GM21515 (cell line): ENCODE data around the gene ATP5F1E.

Experiments used
- ATAC-seq: cut with Tn5 transposase; IDR thresholded peaks from one replicate; pipeline ENCODE4 v1.9.1; 2021; ENCODE audit not compliant: unreplicated experiment

The ATP5F1E gene

DNA sequence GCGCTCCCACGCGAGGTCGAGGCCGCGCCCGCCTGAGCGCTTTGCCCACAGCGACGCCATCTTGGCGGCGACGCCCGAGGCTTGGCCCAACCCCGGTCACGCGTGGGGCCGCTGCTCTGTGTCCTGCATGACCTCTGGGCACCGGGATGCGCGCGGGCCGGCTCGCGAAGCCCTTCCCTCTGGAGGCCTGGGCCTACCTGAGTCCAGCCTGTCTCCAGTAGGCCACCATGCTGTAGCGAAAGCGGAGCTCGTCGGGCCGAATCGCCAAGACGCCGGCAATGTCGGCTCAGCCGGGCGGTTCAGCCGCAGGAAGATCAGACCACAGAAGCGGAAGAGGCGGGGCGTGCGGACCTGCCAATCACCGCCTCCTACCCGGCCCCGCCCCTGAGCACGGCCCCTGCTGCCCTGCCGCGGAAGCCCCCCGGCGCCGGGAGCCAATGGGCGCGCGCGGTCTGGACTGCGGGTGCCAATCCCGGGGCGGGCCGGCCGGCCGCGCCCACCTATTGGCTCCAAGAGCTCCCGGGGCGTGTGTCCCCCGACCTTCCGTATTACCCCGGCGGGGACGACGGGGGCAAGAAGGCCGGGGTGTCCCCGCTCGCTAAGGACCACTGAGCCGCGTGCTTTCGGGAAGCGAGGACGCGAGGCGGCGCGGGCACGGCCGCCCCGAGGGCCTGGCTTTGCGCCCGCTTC is at the start of gene ATP5F1E:
ATP5F1E (minus strand) TSS at position 313 of the 690 bp plus-strand sequence; CDS start at position 229, 84 bp downstream.
- peak; percentile 89 for ATAC-seq

DNA sequence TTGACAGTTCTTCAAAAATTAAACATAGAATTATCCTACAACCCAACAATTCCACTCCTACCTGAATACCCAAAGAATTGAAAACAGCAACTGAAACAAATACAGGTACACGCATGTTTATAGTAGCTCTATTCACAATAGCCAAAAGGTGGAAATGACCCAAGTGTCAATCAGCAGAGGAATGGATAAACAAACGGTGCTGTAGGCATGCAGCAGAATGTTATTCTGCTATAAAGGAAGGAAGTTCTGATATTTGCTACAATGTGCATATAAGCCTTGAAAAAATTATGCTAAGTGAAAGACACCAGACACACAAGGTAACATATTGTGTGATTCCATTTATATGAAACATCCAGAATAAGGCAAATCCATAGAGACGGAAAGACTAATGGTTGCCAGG is 48.9 kb upstream of the ATP5F1E start:
- ATAC-seq: no peak

DNA sequence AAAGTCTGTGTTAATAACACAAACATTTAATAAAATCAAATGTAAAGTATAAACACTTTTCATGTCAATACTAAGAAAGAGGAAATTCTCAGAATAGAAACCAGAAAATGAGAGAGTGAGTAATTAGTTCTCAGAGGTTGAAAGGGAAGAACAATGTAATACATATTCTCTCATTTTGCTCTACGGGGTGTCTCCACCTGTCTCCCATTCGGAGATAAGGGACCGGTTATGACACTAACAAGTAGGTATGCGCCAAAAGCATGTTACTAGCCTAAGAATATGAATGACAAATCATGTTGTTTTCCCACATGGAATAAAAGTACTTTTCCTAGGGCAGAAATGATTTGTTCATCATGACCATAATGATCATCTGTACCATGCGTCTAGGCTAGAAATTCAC is 46.1 kb upstream of the ATP5F1E start:
- ATAC-seq: no peak

DNA sequence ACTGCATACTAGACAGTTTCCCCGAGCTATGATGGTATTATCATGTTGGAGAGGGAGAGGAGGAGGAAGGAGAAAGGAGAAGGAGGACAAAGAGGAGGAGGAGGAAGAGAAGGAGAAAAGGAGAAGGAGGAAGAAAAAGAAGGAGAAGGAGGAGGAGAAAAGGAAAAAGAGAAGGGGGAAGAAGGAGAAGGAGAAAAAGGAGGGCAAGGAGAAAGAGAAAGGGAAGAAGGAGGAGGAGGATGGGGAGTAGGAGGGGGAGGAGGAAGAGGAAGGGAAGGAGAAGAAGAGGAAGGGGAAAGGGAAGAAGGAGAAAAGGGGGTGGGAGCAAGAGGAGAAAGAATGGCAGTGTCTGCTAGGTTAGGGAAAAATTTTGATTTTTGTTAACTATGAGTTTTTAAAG is 45.6 kb upstream of the ATP5F1E start:
- no peak for ATAC-seq

DNA sequence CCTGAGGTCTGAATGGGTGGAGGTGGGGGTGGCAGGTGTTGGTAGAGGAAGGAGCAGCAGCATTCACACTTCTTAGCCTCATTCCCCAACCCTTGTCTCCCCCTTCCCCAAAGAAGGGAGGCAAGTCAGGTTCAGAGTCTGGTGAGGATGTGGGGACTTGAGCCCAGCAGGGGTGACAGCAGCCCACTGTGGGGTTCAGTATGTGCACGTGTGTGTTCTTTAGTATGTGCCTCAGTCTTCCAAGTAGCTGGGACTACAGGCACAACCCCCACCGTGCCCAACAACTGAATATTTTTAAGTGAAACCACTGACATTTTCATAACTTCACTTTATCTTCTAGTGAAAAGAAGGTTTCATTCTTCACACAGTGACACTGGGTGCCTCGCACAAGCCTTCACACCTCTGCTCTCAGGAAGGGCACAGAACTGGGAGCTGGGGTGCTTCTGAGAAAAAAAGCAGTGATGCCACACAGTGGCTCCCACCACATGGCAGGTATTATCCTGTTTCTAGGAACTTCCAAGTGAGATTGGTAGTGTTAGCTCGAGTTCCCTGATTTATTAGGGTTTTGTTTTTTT is 43.9 kb upstream of the ATP5F1E start:
- ATAC-seq: no peak

DNA sequence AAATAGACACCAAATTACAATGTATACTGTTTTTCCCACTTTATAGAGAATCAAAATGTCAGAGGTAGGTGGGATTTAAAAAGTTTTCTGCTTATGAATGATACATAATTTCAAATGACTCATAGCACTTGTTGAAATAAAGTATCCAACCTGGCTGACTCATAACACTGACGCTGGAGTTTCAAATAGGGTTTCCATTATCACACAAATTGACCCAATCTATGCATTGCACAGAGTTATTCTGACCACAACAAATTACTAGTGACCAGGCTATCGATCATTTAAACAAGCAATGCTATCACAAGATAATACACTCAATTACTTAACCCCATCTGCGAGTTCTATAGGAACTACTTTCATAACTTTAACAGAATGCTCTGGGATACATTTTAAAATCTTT is 42.3 kb upstream of the ATP5F1E start:
- ATAC-seq: no peak

DNA sequence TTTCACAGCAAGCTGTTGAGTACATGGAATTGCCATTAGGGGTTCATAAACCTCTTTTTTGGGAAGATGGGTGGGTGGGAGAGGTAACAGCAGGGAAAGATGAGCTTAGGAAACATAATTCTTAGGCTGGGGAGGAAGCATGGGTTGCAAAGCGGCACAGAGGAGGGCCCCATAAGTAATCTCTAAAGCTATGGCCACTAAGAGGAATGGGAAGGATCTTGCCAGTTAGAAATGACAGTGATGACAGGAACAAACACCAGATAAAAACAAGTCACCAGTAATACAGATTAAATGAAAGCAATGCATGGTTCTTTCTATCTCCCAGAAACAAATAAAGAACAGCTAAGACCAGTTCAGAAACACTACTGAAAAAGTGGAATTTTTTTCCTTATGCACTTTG is 41.4 kb upstream of the ATP5F1E start:
- no peak for ATAC-seq

DNA sequence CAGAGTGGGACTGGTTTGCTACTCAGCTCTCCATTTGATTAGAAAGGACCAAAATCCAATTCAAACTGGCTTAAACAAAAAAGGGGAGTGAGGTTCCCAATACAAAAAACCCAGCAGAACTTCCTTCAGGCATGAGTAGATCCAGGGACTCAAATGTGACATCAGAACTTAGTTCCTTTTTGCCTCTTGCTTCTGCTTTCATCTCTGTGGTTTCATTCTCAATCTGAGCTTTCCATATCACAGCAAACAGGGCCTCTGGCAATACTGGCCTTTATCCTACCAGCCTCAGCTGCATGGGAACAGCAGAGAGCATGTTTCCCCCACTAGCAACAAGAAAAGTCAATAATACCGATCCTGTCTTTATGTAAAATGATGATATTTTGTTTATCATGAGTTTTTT is 39.1 kb upstream of the ATP5F1E start:
- no peak for ATAC-seq

DNA sequence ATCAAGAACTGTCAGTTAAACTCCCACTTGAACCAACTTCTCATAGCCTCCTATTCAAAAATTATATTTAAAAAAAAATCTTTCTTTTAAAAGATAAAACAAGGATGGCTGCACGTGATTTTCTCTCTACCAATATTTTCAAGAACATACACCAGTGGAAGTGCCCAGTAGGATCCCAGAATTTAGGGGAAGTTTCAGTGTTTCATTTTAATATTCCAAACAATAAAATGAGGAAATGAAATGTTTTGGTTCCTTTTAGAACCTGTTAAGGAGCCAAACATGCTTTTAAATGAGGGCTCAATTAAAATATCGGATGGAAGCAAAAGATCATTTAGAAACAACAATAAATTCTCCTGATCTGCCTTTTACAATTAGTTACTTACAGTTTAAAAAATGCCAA is 36.9 kb upstream of the ATP5F1E start:
- ATAC-seq: no peak

DNA sequence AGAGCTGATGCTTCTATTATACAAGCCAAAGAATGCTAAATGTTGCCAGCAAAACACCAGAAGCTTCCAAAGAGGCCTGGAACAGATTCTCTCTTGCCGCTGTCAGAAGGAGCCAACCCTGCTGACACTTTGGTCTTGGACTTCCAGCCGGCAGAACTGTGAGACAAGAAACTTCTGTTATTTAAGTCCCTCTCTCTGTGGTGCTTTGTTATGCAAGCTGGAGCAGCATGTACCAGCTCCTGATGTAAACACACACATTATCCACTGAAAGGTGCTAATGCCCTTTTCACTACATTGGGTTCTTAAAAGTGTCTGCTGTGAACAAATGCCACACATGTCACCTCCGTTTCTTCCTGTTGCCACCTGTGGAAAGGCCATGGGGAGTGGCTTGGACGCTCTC is 36.4 kb upstream of the ATP5F1E start:
- no peak for ATAC-seq

DNA sequence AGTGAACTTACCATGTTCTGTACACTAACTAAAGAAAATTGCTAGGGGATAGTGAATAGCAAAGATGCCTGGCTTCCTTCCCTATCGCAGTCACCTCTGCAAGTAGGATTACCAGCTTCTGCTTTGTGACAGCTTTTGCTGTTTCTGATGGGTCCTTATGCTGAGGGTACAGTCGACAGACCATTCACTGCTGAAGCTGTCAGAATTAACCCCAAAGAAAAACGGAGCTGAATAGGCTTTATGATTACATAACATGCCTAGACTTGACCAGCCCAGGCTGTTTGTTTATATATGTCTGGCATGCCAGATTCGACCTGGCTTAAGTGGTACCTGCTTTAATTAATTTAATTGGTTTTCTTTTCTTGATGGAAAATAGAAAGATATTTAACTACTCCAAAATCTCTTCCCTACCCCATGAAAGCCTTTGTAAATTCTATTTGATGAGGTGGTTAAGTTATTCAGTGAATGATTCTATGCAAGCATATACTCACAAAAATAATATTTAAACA is 32.1 kb upstream of the ATP5F1E start:
- no peak for ATAC-seq

DNA sequence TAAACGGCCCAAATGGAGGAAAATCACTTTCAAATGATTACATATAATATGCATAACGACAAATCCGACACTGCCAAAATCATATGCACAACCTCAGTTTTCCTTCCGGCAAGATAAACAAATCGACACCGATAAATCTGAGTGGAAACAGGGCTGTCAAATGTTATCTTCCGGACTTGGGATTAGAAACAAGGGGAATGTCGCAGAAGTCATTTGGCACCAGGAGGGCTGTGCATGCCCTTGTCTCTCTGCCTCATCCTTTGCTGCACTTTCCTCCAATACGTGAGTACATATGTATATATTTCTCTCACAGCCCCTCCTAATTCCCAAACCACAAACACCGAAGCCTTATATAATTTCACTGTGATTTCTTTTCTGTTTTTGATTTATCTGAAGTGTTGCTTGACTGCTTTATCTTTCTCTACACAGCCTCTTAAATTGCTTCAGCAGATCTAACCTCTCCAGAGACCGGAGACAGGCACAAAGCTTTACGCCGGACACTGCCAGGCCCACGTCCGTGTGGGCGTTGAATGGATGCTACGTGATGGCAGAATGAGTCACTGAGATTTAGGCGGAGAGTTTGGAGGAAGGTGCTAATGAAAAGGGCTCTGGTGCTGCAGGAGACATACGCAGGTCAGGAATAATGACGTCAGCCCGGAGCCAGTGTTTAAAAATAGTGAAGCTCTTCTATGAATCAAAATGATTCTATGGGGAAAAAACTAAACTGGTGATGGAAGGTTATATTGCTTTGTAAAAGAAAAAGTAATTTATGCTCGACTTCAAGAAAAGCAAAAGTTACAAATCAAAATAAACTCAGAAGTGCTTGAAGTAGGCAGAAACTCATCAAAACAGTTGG is 31.5 kb upstream of the ATP5F1E start:
- no peak for ATAC-seq

DNA sequence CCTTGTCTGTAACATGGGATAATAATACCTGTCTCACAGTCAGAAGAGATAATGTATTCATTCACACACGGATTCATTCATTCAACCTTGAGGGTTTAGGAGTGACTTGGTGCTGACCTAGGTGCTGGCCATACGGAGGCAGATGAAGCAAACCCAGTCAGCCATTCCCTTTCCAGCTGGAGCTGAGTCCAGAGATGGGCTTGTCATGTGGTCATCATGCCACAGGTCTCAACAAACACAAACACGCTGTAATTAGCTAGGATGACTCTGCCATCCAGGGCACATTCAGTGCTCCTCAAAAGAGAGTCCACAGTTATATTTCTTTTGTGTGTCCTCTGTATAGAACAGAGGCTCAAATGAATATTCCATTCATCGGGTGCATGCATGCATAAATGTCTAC is 29.9 kb upstream of the ATP5F1E start:
- no peak for ATAC-seq

DNA sequence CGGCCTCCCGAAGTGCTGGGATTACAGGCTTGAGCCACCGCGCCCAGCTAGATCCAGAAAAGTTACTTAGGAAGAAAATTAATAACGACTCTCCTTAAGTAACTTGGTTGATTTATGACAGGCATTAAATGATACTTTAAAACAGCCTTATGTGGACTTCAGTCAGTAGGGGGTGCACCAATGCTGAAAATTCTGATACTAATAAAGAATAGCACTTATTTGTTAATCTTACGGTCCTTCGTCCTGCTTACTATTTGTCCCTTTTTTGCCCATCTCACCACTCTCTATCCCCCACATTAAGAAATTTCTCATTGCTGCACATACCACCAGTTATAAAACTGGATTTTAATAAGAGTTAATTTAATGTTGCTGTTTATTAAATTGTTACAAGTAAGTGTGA is 23.2 kb upstream of the ATP5F1E start:
- ATAC-seq: no peak

DNA sequence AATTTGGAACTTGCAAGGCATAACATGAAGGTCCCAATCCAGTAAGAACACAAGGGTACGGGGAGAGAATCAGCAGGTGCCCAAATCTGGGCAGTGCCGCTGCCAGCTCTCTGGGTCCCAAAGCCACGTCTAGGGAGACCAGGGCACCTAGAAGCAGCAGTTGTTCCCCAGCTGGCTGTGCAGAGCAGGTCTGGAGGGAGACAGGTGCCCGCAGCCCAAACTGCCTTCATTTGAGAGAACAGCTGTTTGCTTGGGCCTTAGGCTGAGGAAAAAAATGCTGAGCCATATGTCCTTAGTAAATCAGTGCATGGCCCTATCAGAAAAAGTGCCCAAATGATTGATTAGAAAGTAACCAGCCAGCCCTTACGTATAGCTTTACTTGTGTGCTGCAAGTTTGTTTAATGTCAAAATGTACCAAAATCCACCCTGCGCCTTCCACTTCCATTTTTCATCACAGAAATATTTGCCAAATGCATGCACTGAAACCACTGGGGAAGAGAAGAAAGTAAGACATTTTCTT is 19.6 kb upstream of the ATP5F1E start:
- no peak for ATAC-seq

DNA sequence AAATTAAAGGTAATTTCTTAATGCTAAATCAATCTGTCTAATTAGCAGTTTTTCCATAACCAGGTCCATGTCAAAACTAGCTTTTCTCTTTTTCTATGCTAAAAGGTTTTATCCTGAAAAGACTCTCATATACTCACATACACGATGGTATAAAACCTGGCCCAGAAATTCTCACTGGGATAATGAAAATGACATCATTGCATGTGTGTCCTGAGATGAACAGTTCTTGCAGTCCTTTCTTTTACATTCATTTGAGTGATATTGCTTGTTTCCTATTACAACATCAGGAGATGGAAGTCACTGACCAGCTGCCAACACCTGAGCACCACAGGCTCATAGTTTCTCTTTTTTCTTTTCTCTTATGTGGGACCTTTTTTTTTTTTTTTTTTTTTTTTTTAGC is 18.3 kb upstream of the ATP5F1E start:
- no peak for ATAC-seq

DNA sequence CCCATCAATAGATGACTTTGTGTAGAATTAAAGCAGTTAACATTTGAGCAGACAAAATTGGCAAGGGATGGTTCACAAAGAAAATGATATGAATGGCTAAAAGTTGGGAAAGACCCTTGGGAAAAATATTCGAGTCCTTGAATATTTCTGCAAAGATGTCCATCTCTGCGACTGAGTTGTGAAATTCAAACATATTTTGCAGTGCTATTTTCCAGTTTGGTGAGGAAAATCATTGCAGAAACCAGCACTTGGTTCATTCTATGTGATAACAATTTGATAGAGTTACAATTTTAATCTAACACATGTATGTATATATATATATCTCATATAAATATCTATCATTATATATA is 16.5 kb upstream of the ATP5F1E start:
- no peak for ATAC-seq

DNA sequence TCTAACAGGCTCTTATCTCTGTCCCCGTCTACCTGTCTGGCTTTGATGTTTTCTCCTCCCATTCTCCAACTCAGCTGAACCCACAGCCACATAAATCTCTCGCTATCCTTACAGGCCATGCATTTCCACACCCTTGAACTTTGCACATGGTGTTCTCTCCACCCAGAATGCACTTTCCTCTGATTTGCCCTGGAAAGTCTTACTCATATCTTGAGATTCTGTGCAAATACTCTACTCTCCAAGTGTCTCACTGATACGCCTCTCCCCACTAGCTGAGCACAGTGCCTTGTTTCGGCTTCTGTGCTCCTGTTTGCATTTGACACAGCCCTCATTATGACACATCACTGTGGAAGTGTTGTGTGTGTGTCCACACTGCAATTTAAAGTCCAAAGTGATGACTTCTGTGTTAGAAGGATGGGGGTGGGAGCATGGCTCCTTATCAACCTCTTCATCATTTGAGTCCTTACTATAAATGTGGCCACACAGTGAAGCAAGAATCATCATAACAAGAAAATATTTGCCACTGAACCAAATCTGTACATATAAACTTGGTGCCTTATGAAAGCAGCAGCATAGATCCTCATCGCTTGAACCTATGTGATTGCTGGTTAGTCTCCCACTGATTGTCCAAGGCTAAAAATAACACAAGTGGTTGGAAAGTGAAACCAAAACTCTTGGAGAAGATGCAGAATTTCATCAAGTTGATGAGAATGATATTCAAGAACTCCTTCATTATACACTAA is 16.0 kb upstream of the ATP5F1E start:
- ATAC-seq: no peak

DNA sequence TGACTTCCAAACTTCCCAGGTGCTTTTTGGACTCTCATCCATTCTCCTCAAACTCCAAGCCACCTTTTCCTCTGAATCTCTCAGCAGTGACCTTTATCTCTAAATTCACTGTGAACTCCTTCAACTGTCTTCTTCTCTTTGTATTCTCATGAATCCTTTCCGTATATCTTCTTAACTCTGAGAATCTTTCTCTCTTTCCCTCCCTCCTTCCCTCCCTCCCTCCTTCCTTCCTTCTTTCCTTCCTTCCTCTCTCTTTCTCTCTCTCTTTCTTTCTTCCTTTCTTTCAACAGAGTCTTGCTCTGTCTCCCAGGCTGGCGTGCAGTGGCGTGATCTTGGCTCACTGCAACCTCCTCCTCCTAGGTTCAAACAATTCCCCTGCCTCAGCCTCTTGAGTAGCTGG is 14.7 kb upstream of the ATP5F1E start:
- no peak for ATAC-seq

DNA sequence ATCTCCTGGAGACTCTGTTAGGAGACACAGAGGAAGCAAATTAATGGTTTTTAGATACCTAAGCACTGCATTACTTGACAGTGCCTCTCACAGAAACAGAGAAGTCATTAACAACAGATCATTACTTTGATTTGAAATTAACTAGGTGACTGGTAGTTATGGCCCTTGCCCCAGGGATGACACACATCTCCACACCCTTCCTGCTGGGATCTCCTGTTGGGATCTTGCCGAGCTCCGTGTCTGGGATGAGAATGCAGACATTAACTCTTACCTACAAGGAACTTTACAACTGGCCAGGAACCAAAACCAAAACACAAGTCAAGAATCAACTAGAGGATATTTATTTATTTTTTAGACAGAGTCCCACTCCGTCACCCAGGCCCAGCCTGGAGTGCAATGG is 12.7 kb upstream of the ATP5F1E start:
- no peak for ATAC-seq

DNA sequence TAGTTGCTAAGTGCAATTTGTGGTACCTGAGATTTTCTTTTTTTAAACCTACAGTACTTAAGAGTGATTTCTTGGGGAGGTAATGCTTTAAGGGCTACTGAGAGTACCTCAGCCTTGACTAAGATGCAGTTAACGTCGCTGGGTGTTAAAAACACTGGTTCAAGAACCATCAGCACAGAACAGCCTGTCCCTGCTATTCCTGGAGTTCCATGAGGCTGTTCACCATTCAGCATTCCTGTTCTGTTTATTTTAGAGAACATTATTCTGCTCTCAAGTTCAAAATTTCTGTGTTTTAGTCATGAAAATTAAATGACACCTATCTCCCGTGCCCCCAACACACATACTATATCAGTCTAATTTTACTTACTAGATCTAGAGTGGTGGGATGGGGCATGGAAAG is 12.2 kb upstream of the ATP5F1E start:
- ATAC-seq: no peak
